HG03432 (cell line): ENCODE data around the gene PAK2.
"Not testable (repeated sequence)": the region's sequence is repeated elsewhere in the genome, so short reads cannot be mapped to it uniquely, and the experiment has no call there.

ENCODE experiments used
- ATAC-seq: cut with Tn5 transposase; IDR thresholded peaks from one replicate; pipeline ENCODE4 v1.9.1; 2021; ENCODE audit warnings: mild to moderate bottlenecking, moderate library complexity; ENCODE audit not compliant: unreplicated experiment

The PAK2 gene

GRCh38 chr3:196777836-196778235 lies 38.2 kb downstream of the PAK2 start:
- no peak for ATAC-seq

GRCh38 chr3:196778755-196779154 lies 39.1 kb downstream of the PAK2 start:
- no peak for ATAC-seq

GRCh38 chr3:196782511-196782910 lies 42.9 kb downstream of the PAK2 start:
- no peak for ATAC-seq

- no peak for ATAC-seq
These were observed 48.9 kb downstream of the PAK2 start for GRCh38 chr3:196788528-196788927.

GRCh38 chr3:196789885-196790359 lies 50.3 kb downstream of the PAK2 start:
- ATAC-seq, result no peak

- no peak for ATAC-seq
These were observed 51.0 kb downstream of the PAK2 start for GRCh38 chr3:196790636-196791035.

GRCh38 chr3:196792771-196793170 lies 53.1 kb downstream of the PAK2 start:
- ATAC-seq, result no peak

- no peak for ATAC-seq
These were observed 53.6 kb downstream of the PAK2 start for GRCh38 chr3:196793246-196793645.

GRCh38 chr3:196794467-196794866 lies 54.8 kb downstream of the PAK2 start:
- ATAC-seq, result no peak

GRCh38 chr3:196796317-196796716 lies 56.7 kb downstream of the PAK2 start:
- no peak for ATAC-seq

GRCh38 chr3:196800742-196801434 lies 61.2 kb downstream of the PAK2 start:
- ATAC-seq, result no peak

GRCh38 chr3:196803891-196804468 lies 64.3 kb downstream of the PAK2 start:
- no peak for ATAC-seq

GRCh38 chr3:196804773-196805172 lies 65.1 kb downstream of the PAK2 start:
- ATAC-seq, result no peak

- no peak for ATAC-seq
These were observed 71.4 kb downstream of the PAK2 start for GRCh38 chr3:196810963-196811581.

- ATAC-seq, result no peak
These were observed 73.2 kb downstream of the PAK2 start for GRCh38 chr3:196812853-196813252.

GRCh38 chr3:196813903-196814302 lies 74.2 kb downstream of the PAK2 start:
- ATAC-seq, result no peak

- ATAC-seq, result no peak
These were observed 82.2 kb downstream of the PAK2 start for GRCh38 chr3:196821806-196822355.

- not testable (repeated sequence) for ATAC-seq
These were observed 90.0 kb downstream of the PAK2 start for GRCh38 chr3:196829651-196830050.

GRCh38 chr3:196835086-196835485 lies 95.4 kb downstream of the PAK2 start:
- no peak for ATAC-seq

GRCh38 chr3:196836626-196837025 lies 97.0 kb downstream of the PAK2 start:
- ATAC-seq, result not testable (repeated sequence)

- ATAC-seq, result peak; percentile 51
These were observed 98.3 kb downstream of the PAK2 start for GRCh38 chr3:196837819-196838420.
